ENCODE data around the gene TPD52L2. TPM values are rescaled to one million over a fixed set of nuclear protein-coding genes. Genes with fewer than 3 reads are reported as not detected.
"Not testable (repeated sequence)": the region's sequence is repeated elsewhere in the genome, so short reads cannot be mapped to it uniquely, and the experiment has no call there.

TPD52L2 gene
- polyA plus RNA-seq, 4 donors: 78.5 to 99.6 (median 85.4) TPM

DNA sequence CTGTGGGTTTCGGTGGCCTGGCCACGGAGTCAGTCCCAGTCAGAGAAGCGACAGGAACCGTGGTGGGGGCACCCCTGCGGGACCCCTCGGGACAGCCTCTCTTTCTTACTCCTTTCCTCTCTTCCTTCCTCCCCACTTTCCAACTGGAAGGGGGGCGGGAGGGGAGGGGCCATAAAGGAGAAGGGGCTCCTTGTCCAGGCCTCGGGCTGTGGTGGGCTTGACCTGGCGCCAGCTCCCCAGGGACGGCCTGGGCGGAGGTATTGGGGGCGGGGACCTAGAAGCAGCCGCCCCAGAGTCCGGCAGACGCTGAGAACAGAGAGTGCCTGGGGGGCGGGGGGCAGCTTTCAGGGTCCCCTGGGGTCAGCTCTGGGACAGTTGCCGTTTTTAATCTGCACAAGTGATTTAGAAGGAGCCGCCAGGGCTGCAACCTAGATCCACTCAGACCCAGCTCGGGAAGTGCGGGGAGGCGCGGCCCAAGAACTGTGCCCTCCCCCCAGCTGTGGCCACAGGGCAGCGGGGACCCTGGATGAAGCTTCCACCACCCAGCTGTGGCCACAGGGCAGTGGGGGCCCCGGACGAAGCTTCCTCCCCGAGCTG lies 10.2 kb upstream of the TPD52L2 start:
- DNase-seq (ENCODE audit: low read depth in 4 of 4, low spot score in 3 of 4): no peak

DNA sequence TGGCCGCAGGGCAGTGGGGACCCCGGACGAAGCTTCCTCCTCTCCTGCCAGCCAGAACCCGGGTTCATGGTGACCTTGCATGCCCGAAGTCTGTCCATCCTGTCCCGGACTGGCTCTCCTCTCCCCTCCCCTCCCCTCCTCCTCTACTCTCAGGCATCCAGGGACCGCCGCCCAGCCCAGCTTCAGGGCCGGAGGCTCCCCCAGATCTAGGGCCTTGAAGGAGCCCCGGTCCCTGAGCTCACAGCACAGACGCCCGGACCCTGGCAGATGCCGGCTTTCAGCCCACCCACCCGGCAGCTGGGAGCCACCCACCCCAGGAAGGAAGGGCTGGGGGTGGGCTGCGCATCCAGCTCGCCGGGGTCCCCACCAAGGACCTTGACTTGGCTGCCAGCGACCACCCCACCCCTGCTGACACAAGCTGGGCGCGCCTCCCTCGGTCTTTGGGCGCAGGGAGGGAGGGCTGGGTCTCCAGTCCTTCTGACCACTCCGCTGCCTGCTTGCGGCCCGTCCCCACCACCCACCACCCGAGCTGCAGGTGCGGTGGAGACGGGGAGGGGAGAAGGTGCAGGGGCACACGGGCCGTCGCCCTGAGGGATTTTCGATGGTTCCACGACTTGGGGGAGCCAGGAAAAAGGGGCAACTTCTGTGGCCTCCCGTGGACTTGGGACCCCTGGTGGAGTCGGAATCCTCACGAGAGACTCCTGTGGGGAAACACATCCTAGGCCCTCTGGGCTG lies 9.5 kb upstream of the TPD52L2 start:
- no peak for DNase-seq (ENCODE audit: low read depth in 4 of 4, low spot score in 3 of 4)

DNA sequence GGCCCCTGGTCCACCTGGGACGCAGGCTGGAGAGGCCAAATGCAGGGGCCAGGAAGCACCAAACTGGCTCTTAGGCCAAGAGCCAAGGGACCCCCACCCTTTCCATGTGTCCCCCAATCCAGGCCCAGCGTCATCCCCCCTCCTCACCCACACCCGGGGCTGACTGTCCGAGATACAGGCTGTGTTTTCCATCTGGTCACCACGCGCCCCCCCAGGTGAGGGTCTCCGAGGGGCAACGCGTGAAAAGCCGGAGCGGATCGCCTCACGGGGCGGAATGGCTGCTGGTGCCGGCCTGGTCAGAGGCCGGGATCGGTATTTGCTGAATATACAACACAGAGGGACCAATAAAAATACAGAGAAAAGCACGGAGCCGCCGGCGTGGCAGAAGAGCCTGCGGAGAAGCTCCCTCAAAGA lies 9.0 kb upstream of the TPD52L2 start:
- DNase-seq (ENCODE audit: low read depth in 4 of 4, low spot score in 3 of 4): no peak

DNA sequence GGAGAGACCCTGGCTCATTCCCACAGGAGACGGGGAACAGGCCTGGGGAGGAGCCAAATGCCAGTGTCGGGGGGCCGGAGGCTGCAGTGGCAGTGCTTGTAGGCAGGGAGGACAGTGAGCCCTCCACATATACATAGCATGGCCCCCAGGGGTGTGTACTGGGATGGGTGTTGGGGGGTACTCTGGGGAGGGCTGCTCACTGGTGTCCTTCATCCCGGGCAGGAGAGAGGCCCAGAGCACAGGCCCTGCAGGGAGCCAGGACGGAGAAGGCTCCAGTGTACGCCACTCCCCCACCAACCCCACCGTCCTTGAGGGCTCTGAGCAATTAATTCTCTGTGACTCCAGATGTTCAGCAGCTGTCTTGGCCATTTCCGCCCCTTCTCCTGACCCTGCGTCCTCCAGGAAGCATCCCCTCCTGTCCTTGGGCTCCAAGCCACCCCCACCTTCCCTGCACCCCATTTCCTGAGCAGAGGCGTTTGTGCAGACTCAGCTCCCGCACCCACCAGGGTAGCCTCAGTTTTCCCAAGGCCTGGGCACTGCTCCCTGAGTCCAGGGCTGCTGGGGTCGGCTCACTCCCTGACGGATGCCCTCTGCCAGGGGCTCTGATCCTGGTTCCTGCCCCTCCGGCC lies 7.2 kb upstream of the TPD52L2 start:
- DNase-seq (ENCODE audit: low read depth in 4 of 4, low spot score in 3 of 4): no peak

DNA sequence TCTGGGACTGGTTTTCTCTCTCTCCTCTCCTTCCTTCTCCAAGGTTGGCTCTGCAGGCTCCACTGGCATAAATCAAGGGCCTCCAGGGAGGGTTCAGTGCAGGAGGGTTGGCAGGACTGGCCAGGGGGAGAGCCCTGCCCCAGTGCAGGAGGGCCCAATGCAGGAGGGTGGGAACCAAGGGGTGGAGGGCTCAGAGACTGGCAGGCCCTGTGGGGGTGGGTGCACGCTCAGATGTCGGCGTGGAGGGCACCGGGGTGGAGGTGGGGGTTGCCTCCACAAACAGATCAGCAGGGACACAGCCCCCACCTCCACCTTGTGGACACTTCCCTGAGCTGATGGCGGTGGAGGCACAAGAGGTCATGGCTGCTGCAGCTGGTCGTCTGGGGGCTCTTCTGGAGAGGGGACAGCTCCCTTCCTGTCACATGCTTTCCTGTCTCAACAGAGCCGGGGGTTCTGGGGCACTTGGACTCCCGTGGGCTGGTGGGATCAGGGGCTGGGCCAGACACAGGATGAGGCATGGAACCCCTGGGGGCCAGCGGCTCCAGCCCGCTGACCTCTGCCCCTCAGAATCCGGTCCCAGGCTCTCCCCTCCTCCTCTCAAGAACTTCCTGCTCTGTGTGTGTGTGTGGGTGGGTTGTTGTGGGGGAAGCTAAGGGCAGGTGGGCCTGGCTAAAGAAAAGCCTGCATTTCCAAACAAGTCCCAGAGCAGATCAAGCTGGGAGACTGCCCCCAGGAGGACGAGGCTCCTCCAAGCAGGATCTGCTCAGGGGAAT lies 6.5 kb upstream of the TPD52L2 start:
- peak in 3 of 4 donors; percentile 73 to 80 (median 76) for DNase-seq (ENCODE audit: low read depth in 4 of 4, low spot score in 3 of 4)

DNA sequence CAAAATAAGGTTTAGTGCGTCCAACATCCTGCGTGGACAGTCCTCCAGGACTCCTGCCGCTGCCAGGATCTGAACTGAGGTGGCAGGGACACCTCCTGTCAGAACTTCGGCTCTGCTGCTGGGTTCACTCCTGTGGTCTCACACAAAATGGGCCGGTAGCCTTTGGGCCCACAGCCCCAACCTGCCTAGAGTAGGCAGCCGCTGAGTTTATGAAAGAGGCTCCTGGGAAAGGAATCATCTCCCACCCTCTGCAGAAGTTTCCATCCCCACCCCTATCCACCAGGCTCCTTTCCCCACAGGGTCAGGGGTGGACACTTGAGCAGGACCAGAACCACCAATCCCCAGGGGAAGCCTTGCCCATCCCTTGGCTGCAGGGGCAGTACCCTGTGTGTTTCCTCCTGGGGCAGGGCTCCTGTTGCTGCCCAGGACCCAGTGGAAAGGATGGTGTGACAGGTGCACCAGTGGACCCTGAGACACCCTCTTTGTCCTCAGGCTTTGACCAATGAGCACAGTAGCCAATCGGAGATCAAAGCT lies 5.8 kb upstream of the TPD52L2 start:
- no peak for DNase-seq (ENCODE audit: low read depth in 4 of 4, low spot score in 3 of 4)

DNA sequence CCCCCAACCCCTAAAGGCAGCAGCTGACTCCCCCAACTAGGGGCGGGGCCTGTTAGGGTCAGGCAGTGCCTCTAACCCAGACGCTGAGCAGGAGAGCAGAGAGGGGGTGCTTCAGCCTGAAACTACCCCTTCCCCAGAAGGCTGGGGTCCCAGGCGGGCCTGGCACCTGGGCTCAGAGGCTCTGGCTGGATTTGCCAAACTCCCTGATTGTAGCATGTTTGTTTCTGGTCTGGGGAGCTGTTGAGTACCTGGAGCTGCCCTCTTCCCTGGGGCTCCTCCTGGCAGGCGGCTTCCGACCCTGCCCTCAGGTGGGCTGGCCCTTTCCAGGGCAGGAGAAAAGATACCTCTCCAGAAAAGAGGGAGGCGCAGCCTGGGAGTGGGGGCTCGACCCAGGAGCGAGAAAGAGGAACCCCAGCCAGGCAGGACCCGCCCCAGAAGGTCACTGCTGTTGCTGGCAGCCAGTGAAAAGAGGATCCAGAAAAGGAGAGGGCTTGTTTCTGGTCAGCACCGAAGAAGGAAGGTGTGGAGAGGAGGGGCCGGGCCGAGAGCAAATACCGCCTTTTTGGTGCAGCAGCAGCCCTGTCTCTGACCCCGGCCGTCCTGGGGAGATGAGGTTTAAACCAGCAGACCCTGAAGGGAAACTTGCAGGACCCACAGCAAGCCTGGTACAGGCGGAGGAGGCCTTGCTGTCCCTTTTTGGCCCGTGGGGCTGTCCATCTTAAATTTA lies 4.6 kb upstream of the TPD52L2 start:
- no peak for DNase-seq (ENCODE audit: low read depth in 4 of 4, low spot score in 3 of 4)

DNA sequence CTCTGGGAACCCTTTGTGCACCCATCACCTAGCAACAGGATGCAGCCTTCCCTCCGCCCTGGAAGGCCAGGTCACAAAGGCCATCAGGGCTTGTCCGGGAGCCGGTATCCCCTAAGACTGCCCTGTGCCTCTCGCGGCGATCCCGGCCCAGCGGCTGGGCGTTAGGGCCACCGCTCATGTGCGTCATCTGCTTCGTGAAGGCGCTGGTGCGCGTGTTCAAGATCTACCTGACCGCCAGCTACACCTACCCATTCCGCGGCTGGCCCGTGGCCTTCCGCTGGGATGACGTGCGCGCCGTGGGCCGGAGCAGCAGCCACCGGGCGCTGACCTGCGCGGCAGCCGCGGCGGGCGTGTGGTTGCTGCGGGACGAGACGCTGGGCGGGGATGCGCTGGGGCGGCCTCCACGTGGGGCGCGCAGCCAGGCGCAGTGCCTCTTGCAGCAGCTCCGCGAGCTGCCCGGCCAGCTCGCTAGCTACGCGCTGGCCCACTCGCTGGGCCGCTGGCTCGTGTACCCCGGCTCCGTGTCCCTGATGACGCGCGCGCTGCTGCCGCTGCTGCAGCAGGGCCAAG lies 3.6 kb upstream of the TPD52L2 start, which contains the start of gene ABHD16B:
Gene ABHD16B (plus strand): TSS at position 134 of the 570 bp plus-strand sequence. CDS start 43 bp downstream, at position 177.
- DNase-seq (ENCODE audit: low read depth in 4 of 4, low spot score in 3 of 4): no peak

DNA sequence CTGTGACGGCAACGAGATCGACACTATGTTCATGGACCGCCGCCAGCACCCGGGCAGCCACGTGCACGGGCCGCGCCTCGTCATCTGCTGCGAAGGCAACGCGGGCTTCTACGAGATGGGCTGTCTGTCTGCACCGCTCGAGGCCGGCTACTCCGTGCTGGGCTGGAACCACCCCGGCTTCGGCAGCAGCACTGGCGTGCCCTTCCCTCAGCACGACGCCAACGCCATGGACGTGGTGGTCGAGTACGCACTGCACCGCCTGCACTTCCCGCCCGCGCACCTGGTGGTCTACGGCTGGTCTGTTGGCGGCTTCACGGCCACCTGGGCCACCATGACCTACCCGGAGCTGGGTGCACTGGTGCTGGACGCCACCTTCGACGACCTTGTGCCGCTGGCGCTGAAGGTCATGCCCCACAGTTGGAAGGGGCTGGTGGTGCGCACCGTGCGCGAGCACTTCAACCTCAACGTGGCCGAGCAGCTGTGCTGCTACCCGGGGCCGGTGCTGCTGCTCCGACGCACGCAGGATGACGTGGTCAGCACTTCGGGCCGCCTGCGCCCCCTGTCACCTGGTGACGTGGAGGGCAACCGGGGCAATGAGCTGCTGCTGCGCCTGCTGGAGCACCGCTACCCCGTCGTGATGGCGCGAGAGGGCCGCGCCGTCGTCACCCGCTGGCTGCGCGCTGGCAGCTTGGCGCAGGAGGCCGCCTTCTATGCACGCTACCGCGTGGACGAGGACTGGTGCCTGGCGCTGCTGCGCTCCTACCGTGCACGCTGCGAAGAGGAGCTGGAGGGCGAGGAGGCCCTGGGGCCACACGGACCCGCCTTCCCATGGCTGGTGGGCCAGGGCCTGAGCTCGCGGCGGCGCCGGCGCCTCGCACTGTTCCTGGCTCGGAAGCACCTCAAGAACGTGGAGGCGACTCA lies 2.8 kb upstream of the TPD52L2 start:
- DNase-seq (ENCODE audit: low read depth in 4 of 4, low spot score in 3 of 4): no peak

DNA sequence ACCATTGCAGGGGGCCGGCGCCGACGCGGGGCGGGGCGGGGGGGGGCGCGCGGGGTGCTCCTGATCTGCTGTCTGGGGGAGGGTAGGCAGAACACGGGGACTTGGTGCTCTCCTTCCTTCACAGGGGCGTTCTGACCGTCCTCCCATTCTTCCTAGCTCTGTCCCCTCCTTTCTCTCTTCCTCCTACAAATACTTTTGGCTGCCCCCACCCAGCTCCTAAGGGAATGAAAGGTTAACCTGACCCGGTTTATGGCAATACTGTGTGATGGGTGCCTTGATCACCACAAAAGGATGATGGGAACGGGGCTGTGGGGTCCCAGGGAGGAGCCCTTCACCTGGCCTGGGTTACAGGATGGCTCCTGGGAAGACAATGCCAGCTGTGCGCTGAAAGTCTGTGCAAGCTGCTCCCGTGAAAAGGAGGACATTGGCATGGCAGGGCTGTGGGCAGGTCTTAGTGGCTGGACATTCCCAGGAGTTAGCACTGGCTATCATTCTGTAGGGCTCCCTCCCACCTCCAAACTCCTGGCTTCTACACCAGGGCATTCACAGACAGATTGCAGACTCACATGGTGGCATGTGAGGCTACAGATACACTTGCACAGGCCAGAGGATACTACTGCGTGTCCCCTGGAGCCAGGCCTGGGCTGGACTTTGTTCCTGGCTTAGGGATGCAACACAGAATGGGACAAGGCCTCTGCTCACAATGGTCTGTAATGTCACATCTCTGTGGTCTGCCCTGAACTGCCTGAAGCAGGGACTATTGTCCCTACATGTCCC lies 1.9 kb upstream of the TPD52L2 start:
- DNase-seq (ENCODE audit: low read depth in 4 of 4, low spot score in 3 of 4): no peak

DNA sequence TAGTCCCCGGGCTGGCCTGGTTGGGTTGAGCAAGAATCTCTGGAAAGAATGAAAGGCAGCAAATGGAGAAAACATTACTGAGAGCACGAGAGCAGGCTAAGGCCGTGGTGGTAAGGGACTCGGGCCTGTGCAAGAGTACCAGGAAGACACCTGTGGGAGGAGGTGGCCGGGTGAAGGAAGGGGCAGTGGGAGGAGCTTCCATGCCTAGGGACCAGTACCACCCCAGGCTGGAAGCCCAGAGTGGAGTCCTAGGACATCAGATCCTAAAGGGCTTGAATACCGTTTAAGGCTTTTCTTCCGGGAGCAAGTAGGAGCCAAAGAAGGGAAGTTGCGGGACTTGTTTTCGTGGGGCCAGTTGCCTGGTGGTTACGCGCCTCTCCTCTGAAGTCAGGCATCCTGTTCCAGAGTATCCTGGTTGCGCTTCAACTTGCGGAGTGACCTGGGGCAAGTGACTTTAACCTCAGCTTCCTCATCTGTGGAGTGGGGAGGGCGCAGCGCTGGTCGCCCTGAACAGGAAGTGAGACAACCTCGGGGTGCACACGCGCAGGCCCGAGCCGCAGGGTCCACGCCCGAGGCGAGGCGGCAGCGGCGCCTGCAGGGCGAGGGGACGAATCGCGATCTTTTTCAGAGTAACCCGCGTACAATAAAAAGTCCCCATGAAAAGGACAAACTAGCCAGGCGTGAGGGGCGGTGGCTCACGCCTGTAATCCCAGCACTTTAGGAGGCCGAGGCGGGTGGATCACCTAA lies 1.1 kb upstream of the TPD52L2 start:
- DNase-seq (ENCODE audit: low read depth in 4 of 4, low spot score in 3 of 4): no peak

DNA sequence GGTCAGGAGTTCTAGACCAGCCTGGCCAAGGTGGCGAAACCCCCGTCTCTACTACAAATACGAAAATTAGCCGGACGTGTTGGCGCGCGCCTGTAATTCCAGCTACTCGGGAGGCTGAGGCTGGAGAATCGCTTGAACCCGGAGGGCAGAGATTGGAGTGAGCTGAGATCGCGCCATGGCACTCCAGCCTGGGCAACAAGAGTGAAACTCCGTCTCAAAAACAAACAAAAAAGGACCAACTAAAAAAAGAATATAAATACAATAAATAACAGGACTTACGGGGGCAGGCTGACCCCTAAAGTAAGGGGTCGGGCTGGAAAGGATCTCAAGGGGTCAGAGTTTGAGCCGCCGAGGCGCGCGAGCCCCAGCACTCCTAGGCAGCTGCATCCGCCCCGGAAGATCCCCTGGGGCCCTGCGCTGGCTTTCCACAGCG lies 509 bp upstream of the TPD52L2 start:
- no peak for DNase-seq (ENCODE audit: low read depth in 4 of 4, low spot score in 3 of 4)

DNA sequence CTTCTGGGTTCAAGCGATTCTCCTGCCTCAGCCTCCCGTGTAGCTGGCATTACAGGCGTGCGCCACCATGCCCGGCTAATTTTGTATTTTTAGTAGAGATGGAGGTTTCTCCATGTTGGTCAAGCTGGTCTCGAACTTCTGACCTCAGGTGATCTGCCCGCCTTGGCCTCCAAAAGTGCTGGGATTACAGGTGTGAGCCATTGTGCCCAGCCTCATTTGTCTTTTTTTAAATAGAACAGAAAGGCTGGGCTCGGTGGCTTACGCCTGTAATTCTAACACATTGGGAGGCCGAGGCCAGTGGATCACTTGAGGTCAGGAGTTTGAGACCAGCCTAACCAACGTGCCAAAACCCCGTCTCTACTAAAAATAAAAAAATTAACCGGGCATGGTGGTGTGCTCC lies 2.0 kb downstream of the TPD52L2 start:
- DNase-seq (ENCODE audit: low read depth in 4 of 4, low spot score in 3 of 4): not testable (repeated sequence)

DNA sequence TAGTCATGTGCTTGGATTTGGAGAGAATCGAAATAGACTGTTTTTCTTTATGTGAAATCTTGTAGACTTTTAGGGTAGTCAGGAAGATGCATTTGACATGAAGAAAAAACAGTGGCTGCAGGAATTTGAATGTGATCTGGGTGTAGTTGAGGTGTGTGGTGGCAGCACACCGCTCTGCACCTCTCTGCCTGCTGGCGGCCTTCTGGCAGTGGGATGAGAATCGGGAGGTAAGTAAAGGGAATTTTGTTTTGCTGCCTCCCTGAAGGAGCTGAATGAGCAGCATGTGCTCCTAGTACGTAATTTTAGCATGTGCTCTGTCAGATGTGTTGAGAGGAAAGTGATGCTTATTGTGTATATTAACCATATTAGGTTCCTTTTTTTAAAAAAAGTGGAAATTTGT lies 3.2 kb downstream of the TPD52L2 start:
- DNase-seq (ENCODE audit: low read depth in 4 of 4, low spot score in 3 of 4): no peak

DNA sequence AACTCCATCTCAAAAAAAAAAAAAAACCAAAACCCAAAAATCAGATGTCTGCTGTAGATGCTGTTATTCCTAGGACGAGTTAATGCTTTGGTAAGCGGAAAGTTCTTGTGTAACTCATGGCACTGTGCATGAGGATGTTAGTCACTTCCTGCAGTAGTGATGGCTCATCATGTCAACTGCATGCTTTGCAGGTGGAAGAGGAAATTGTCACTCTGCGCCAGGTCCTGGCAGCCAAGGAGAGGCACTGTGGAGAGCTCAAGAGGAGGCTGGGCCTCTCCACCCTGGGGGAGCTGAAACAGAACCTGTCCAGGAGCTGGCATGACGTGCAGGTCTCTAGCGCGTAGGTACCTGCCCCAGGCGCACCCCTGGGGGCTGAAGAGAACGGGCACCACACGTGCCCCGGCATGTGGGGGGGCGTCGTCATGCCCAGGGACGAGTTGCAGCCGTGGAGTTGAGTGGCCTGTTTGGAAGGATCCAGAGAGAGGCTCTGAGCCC lies 8.5 kb downstream of the TPD52L2 start:
- DNase-seq (ENCODE audit: low read depth in 4 of 4, low spot score in 3 of 4): no peak

DNA sequence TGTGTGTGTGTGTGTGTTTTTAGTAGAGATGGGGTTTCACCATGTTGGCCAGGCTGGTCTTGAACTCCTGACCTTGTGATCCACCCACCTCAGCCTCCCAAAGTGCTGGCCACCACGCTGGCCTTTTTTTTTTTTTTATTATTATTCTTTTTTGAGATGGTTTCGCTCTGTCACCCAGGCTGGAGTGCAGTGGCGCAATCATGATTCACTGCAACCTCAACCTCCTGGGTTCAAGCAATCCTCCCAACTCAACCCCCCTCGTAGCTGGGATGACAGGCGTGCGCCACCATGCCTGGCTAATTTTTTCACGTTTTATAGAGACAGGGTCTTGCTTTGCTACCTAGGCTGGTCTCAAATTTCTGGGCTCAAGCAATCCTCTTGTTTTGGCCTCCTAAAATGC lies 9.2 kb downstream of the TPD52L2 start:
- not testable (repeated sequence) for DNase-seq (ENCODE audit: low read depth in 4 of 4, low spot score in 3 of 4)

DNA sequence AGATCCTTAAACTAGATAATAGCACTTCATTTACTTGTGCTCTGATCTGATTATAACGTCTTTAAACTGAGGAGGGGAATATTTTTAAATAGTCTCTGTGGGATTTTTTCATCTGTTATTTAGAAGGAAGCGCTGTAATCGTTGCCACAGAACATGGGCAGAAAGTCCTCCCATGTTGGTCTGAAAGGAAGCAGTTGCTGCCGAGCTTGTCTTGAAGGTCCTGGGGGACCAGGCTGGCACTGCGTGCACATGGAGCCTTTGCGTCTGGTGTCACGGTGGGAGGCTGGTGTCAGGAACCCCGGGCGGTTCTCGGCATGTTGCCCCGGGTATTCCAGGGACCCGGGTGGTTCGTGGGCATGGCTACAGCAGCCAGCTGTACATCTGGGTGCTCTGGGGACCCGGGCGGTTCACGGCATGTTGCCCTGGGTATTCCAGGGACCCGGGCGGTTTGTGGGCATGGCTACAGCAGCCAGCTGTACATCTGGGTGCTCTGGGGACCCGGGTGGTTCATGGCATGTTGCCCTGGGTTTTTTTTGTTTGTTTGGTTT lies 11.5 kb downstream of the TPD52L2 start:
- DNase-seq (ENCODE audit: low read depth in 4 of 4, low spot score in 3 of 4): no peak
